GM12864 (cell line): ENCODE results near the gene MYOCD.

ENCODE experiments used
- DNase-seq: peaks from one replicate; pipeline ENCODE4 v3.0.0-alpha.2; 2011; ENCODE audit warnings: low read depth
- H3K4me3 ChIP-seq: 2 replicates; pipeline ENCODE4 v1.5.1; 2011; ENCODE audit warnings: mild to moderate bottlenecking, low read depth, low read length, control low read depth
- CTCF ChIP-seq: IDR thresholded peaks from 2 replicates; pipeline ENCODE4 v1.5.1; 2011; ENCODE audit warnings: low read depth, mild to moderate bottlenecking, moderate library complexity, low read length, control low read depth, inconsistent platforms; ENCODE audit errors: missing control alignments

The MYOCD gene

DNA sequence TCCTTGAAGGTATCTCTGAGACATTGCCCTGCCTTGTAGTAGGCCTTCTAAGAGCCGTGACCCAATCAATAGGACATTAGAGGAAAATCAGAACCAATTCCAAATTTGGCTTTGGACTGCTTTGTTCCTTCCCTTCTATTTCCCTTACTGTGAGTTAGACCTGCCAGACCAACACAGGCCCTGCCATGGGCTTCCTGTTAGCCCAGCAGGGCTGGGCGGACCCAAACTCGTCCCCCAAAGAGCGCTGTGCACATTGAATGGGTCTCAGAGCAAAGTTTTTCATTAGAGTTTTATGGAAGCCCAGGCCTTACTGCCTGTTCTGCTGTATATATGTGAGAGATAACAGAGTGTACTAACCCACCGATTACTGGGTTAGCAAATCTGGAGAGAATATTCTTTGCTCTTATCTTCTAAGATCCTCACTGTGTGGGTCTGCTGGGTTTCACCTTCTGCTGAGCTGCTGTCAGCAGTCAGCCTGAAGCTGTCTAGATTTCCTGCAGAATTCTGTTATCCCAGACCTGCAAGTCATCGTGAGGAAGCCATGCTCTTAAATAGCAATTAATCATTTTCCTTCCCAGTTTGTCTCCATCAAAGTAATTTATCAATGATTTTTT lies 129.3 kb downstream of the MYOCD start:
- H3K4me3 ChIP-seq = no peak overlapping the region
- TF ChIP-seq CTCF = no peak
- DNase-seq = no peak

DNA sequence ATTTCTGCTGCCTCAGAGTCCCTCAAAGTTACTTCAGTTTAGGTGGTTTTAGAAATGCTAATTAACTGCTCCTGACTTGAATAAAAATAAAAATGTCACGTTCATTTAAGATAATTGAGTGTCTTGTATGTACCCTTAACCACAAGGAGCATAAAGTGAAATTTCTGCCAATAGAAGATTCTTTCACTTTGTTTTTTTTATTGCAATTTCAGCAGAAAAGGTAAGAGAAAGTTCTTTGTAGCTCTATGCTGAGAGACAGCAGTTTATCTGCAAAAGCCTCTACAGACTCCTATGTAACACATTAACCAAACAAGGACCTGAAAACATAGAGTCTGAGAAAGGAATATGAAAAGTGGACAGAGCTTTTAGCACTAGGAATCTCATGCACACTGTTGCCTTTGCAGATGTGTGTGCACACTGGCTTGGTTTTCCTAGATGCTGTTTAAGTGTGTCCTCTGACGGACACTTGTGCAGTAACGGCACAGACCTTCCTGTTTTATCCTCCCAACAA lies 135.2 kb downstream of the MYOCD start:
- TF ChIP-seq CTCF = no peak
- no peak for DNase-seq
- H3K4me3 ChIP-seq = no peak overlapping the region

- no peak overlapping the region for H3K4me3 ChIP-seq
- no peak for DNase-seq
- no peak for TF ChIP-seq CTCF
These were observed 140.9 kb downstream of the MYOCD start for GRCh38 chr17:12806630-12807029.

DNA sequence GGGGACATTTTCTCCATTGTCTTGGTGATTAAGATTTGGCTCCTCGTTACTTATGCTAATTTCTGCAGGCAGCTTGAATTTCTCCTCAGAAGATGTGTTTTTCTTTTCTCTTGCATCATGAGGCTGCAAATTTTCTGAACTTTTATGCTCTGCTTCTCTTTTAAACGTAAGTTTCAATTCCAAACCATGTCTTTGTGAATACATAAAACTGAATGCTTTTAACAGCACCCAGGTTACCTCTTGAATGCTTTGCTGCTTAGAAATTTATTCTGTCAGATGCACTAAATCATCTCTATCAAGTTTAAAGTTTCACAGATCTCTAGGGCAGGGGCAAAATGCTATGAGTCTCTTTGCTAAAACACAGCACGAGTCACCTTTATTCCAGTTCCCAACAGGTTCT lies 143.0 kb downstream of the MYOCD start:
- DNase-seq = no peak
- TF ChIP-seq CTCF = no peak
- no peak overlapping the region for H3K4me3 ChIP-seq

DNA sequence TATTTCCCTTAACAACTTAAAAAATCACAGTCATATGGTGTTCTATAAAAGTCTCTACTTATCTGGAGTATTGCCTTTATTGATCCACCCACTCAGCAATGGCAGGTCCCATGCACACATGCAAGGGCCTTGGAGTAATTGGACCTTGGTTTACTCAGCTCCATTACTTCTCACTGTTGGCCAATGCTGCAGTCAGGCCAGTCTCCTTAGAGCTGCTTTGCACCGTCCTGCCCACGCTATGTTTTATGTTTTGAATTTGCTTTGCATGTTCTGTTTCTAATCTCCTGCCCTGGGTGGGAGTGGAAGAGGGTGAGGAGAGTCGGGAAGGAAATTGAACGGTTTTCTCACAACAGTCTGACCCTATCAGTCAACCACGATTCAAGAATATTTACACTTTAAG lies 147.2 kb downstream of the MYOCD start:
- no peak for TF ChIP-seq CTCF
- no peak for DNase-seq
- no peak overlapping the region for H3K4me3 ChIP-seq

GRCh38 chr17:12813664-12814063 lies 148.0 kb downstream of the MYOCD start:
- TF ChIP-seq CTCF = no peak
- H3K4me3 ChIP-seq = no peak overlapping the region
- DNase-seq = no peak

- no peak for DNase-seq
- no peak overlapping the region; the same call in 1 of the 2 replicates for H3K4me3 ChIP-seq
- no peak for TF ChIP-seq CTCF
These were observed 149.0 kb downstream of the MYOCD start for GRCh38 chr17:12814718-12815117.
